ENCODE data around the gene SOCS6.
"Not testable (repeated sequence)": the region's sequence is repeated elsewhere in the genome, so short reads cannot be mapped to it uniquely, and the experiment has no call there.

The SOCS6 gene

DNA sequence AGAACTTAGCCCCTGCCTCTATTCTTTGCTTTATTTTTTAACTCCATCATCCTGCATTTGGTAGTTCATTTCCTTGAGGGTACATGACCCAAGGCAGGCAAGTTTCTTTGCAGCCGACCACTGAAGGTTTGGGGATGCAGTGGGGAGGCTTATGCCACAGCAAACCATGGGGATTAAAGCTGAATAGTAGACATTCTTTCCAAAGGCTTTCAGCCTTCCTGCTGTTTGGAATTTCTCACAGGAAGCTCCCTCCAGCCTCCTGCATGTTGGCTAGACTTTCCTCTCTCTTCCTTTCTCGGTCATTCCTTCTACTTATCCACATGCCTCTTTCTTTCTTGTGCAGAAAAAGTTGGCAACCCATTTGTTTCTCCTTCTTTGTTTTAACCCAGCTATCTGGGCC is 77.3 kb downstream of the SOCS6 start:
- TF ChIP-seq CTCF (IDR thresholded peaks at IDR 0.05; ENCODE audit: low read depth, low read length) = no peak
- no peak overlapping the region for H3K4me3 ChIP-seq (replicated peaks in 1 of 2; ENCODE audit: low read depth in 2 of 2, low read length in 2 of 2)
- DNase-seq (ENCODE audit: low read depth in 2 of 2) = peak in 1 of 2 donors; percentile 26

GRCh38 chr18:70366670-70367069 is 77.8 kb downstream of the SOCS6 start:
- H3K4me3 ChIP-seq (replicated peaks in 1 of 2; ENCODE audit: low read depth in 2 of 2, low read length in 2 of 2) = no peak overlapping the region
- DNase-seq (ENCODE audit: low read depth in 2 of 2) = peak in 1 of 2 donors; percentile 26
- no peak for TF ChIP-seq CTCF (IDR thresholded peaks at IDR 0.05; ENCODE audit: low read depth, low read length)

DNA sequence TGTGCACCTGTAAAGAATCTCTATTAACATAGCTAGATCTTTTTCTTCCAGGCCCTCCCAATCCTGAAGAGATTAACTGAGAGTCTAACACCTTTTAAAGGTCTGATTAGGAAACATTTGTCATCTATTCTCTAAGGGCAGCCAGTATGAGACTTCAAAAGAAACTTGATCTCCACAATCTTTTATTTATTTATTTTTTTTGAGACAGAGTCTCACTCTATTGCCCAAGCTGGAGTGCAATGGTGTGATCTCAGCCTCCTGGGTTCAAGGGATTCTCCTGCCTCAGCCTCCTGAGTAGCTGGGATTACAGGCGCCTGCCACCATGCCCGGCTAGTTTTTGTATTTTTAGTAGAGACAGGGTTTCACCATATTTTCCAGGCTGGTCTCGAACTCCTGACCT is 78.5 kb downstream of the SOCS6 start:
- DNase-seq (ENCODE audit: low read depth in 2 of 2); H3K4me3 ChIP-seq (replicated peaks in 1 of 2; ENCODE audit: low read depth in 2 of 2, low read length in 2 of 2): not testable (repeated sequence)

DNA sequence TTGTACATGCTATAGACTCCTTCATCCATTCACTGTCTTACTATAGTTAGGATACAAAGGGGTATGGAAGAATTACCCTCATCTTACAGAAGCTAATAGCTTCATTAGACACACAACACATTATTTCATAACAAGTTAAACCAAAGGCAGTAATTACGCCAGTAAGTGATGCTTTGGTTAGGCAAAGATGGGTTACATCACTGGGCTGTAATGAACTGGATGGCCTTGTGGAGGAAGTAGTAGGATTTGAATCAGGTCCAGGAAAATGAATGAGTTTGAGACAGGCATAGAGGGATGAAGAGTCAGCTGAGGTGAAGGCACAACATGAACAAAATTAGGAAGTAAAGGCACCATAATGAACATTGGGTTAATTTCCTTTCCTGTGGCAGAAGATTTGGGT is 80.1 kb downstream of the SOCS6 start:
- TF ChIP-seq CTCF (IDR thresholded peaks at IDR 0.05; ENCODE audit: low read depth, low read length) = no peak
- peak; percentile 38 to 49 for DNase-seq (ENCODE audit: low read depth in 2 of 2)
- no peak overlapping the region for H3K4me3 ChIP-seq (replicated peaks in 1 of 2; ENCODE audit: low read depth in 2 of 2, low read length in 2 of 2)

GRCh38 chr18:70370762-70371733 is 82.2 kb downstream of the SOCS6 start:
- DNase-seq (ENCODE audit: low read depth in 2 of 2) = no peak
- H3K4me3 ChIP-seq (replicated peaks in 1 of 2; ENCODE audit: low read depth in 2 of 2, low read length in 2 of 2) = no peak overlapping the region
- TF ChIP-seq CTCF (IDR thresholded peaks at IDR 0.05; ENCODE audit: low read depth, low read length) = no peak

DNA sequence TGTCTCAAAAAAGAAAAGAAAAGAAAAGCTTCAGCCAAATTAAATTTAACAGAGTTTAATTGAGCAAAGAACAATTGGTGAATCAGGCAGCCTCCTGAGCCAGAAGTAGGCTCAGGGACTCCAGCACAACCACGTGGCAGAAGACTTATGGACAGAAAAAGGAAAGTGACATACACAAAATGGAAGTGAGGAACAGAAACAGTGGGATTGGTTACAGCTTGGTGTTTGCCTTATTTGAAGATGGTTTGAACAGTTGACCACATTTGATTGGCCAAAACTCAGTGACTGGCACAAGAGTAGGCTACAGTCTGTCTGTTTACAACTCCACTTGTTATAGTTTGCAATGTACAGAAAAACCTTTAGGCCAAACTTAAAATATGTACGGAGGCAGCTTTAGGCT is 83.1 kb downstream of the SOCS6 start:
- no peak for DNase-seq (ENCODE audit: low read depth in 2 of 2)
- no peak overlapping the region for H3K4me3 ChIP-seq (replicated peaks in 1 of 2; ENCODE audit: low read depth in 2 of 2, low read length in 2 of 2)
- TF ChIP-seq CTCF (IDR thresholded peaks at IDR 0.05; ENCODE audit: low read depth, low read length) = no peak

GRCh38 chr18:70372450-70373041 is 83.7 kb downstream of the SOCS6 start:
- no peak overlapping the region for H3K4me3 ChIP-seq (replicated peaks in 1 of 2; ENCODE audit: low read depth in 2 of 2, low read length in 2 of 2)
- no peak for TF ChIP-seq CTCF (IDR thresholded peaks at IDR 0.05; ENCODE audit: low read depth, low read length)
- DNase-seq (ENCODE audit: low read depth in 2 of 2) = no peak
